GM23338 (cell line): ENCODE measurements around the gene MBNL1. TPM values are rescaled to one million over a fixed set of nuclear protein-coding genes. Genes with fewer than 3 reads are reported as not detected.

ENCODE experiments used
- ATAC-seq: fragments of 200-7000 bp; cut with Tn5 transposase; 3 replicates; pipeline ENCODE4 v1.9.1; 2020
- DNase-seq: peaks from one replicate; pipeline ENCODE4 v3.0.0-alpha.2; 2015; ENCODE audit warnings: low spot score
- H2AFZ ChIP-seq: fragments of 200-600 bp; sonication (generic); 2 replicates; pipeline ENCODE4 v1.8.0; 2016; ENCODE audit warnings: antibody characterized with exemption, mild to moderate bottlenecking, moderate library complexity
- H3F3A ChIP-seq: fragments of 200-600 bp; sonication (generic); replicated peaks from 2 replicates; pipeline ENCODE4 v1.8.0; 2017; ENCODE audit warnings: antibody characterized with exemption, mixed run types, low read depth
- H3K27ac ChIP-seq: fragments of 200-600 bp; sonication (generic); 2 replicates; pipeline ENCODE4 v1.6.1; 2016; ENCODE audit warnings: low read depth
- H3K27me3 ChIP-seq: fragments of 200-600 bp; sonication (generic); 2 replicates; pipeline ENCODE4 v1.8.0; 2016; ENCODE audit warnings: mild to moderate bottlenecking, mixed run types, moderate library complexity; ENCODE audit not compliant: insufficient read depth
- H3K36me3 ChIP-seq: fragments of 200-600 bp; sonication (generic); 2 replicates; pipeline ENCODE4 v1.8.0; 2016; ENCODE audit warnings: mild to moderate bottlenecking; ENCODE audit not compliant: insufficient read depth
- H3K4me1 ChIP-seq: fragments of 200-600 bp; sonication (generic); 2 replicates; pipeline ENCODE4 v1.8.0; 2016; ENCODE audit warnings: mild to moderate bottlenecking, moderate library complexity; ENCODE audit not compliant: insufficient read depth
- H3K4me2 ChIP-seq: fragments of 200-600 bp; sonication (generic); 2 replicates; pipeline ENCODE4 v1.7.1; 2017; ENCODE audit warnings: mixed run types
- H3K4me3 ChIP-seq: fragments of 200-600 bp; sonication (generic); 2 replicates; pipeline ENCODE4 v1.6.1; 2016; ENCODE audit warnings: mixed run types
- H3K79me2 ChIP-seq: fragments of 200-600 bp; sonication (generic); replicated peaks from 2 replicates; pipeline ENCODE4 v1.8.0; 2017; ENCODE audit warnings: mild to moderate bottlenecking; ENCODE audit not compliant: insufficient read depth
- H3K9me2 ChIP-seq: fragments of 200-600 bp; sonication (generic); 2 replicates; pipeline ENCODE4 v1.8.0; 2017; ENCODE audit not compliant: insufficient read depth
- H4K20me1 ChIP-seq: fragments of 200-600 bp; sonication (generic); replicated peaks from 2 replicates; pipeline ENCODE4 v1.8.0; 2017; ENCODE audit warnings: mild to moderate bottlenecking; ENCODE audit not compliant: insufficient read depth
- H3K27ac Mint-ChIP-seq: 2 replicates; pipeline ENCODE4 v1.8.0; 2020; ENCODE audit warnings: inconsistent platforms, mild to moderate bottlenecking, moderate library complexity, mixed read lengths
- H3K27me3 Mint-ChIP-seq: 3 replicates; pipeline ENCODE4 v1.8.0; 2022; ENCODE audit warnings: low read depth, mild to moderate bottlenecking, moderate library complexity, mixed read lengths, inconsistent platforms; ENCODE audit not compliant: insufficient read depth, poor library complexity
- H3K36me3 Mint-ChIP-seq: 3 replicates; pipeline ENCODE4 v1.8.0; 2021; ENCODE audit warnings: low read depth, mild to moderate bottlenecking, inconsistent platforms, moderate library complexity, mixed read lengths
- H3K4me1 Mint-ChIP-seq: 3 replicates; pipeline ENCODE4 v1.8.0; 2020; ENCODE audit warnings: mild to moderate bottlenecking, inconsistent platforms, mixed read lengths
- H3K4me3 Mint-ChIP-seq: 3 replicates; pipeline ENCODE4 v1.8.0; 2021; ENCODE audit warnings: moderate library complexity, mild to moderate bottlenecking, inconsistent platforms, mixed read lengths
- H3K9me3 Mint-ChIP-seq: 3 replicates; pipeline ENCODE4 v1.8.0; 2020; ENCODE audit warnings: moderate library complexity, mild to moderate bottlenecking, inconsistent platforms, mixed read lengths
- CREB1 ChIP-seq: fragments of 250-450 bp; sonication (Bioruptor Pico); IDR thresholded peaks from 2 replicates; pipeline ENCODE4 v1.5.0; 2020; ENCODE audit warnings: low read depth, mild to moderate bottlenecking, moderate library complexity
- EZH2phosphoT487 ChIP-seq: fragments of 200-600 bp; sonication (generic); IDR thresholded peaks from one replicate; pipeline ENCODE4 v1.8.1; 2018; ENCODE audit warnings: antibody characterized with exemption; ENCODE audit not compliant: unreplicated experiment
- JUNB ChIP-seq: IDR thresholded peaks from one replicate; pipeline ENCODE4 v1.6.1; 2016; ENCODE audit warnings: antibody characterized with exemption; ENCODE audit not compliant: unreplicated experiment
- REST ChIP-seq: IDR thresholded peaks from one replicate; pipeline ENCODE4 v1.6.1; 2018; ENCODE audit warnings: antibody characterized with exemption; ENCODE audit not compliant: unreplicated experiment
- ZNF331 ChIP-seq: fragments of 250-450 bp; sonication (Bioruptor Pico); IDR thresholded peaks from 2 replicates; pipeline ENCODE4 v1.5.0; 2020; ENCODE audit warnings: low read depth, mild to moderate bottlenecking, moderate library complexity
- polyA plus RNA-seq: library from polyadenylated mRNA; unstranded; fragments of >200 nt; fragmentation: Nextera tagmentation; extraction: Ambion mirVana; gene quantifications from 2 replicates; pipeline ENCODE4 v1.2.1, GENCODE V29; 2016
- total RNA-seq: library from RNA; depleted of rRNA; stranded (reverse); fragments of >200 nt; shearing (Covaris generic); gene quantifications from 2 replicates; pipeline ENCODE4 v1.2.3, GENCODE V29; 2014
- TF ChIP-seq, protein P1 (sequence below), 2 experiments: fragments of 200-600 bp in 1 of 2; sonication (generic) in 1 of 2; conservative IDR thresholded peaks; 2 replicates each; pipeline versions ENCODE4 v1.5.1 to v1.6.1; 2016 to 2017; ENCODE audit warnings: antibody characterized with exemption in 2 of 2, low read depth in 2 of 2, mild to moderate bottlenecking in 2 of 2, moderate library complexity in 1 of 2

The MBNL1 gene
- total and polyA plus RNA-seq, 2 experiments from 2014 or later, result 9.4 to 23.2 TPM

DNA sequence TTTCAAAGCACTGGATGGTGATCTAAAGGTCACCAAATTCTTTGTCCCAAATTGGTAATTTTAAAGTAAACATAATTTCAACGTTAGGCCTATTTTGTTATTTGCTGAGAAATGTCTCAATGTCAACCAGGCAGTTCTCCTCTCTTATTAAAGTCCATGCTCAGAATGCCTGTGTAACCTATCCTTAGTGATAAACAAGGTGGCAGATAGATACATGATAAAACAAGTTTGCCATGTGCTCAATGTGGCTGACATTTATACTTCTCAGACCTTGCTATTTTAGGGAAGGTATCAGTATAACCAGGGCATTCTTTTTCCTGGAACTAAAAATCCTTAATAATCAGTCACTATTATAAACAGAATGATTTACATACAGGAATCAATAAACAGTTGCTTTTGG is 8.5 kb downstream of the MBNL1 start (continued):
- TF ChIP-seq REST, result no peak

- Mint-ChIP-seq H3K9me3 (no peaks in the 10 kb centered on the region), H3K36me3 (no peaks in the 10 kb centered on the region), H3K27ac (no peak overlapping the region), H3K4me1 (peaks cover 45% of the 10 kb centered on the region), H3K4me3 (no peak overlapping the region), H3K27me3 (peaks cover 1% of the 10 kb centered on the region)
- no peaks in the 10 kb centered on the region; the same call in 1 of the 2 replicates for H4K20me1 ChIP-seq
- DNase-seq (no peak), ATAC-seq (no peak)
- no peak overlapping the region for H3K4me3 ChIP-seq
- peaks cover 17% of the 10 kb centered on the region for H3K4me1 ChIP-seq
- no peak overlapping the region for H3K27ac ChIP-seq
- H3K27me3 ChIP-seq, result no peaks in the 10 kb centered on the region
- no peaks in the 10 kb centered on the region for H3F3A ChIP-seq
- H3K4me2 ChIP-seq, result no peak overlapping the region
- no peaks in the 10 kb centered on the region for H3K9me2 ChIP-seq
- peaks cover 99% of the 10 kb centered on the region for H3K79me2 ChIP-seq
- no peaks in the 10 kb centered on the region for H3K36me3 ChIP-seq
- H2AFZ ChIP-seq, result no peak overlapping the region
- TF ChIP-seq REST (no peak), CREB1 (CRISPR knock-in tag) (no peak), EZH2phosphoT487 (no peak)
Observed at GRCh38 chr3:152278756-152279427, 10.2 kb downstream of the MBNL1 start.

GRCh38 chr3:152279479-152279878 is 10.8 kb downstream of the MBNL1 start:
- H3K4me3 Mint-ChIP-seq, result no peak overlapping the region
- Histone ChIP-seq H3K4me2 (no peak overlapping the region), H3K9me2 (no peaks in the 10 kb centered on the region), H3F3A (no peaks in the 10 kb centered on the region), H3K4me1 (peaks cover 17% of the 10 kb centered on the region), H3K27me3 (no peaks in the 10 kb centered on the region), H4K20me1 (no peaks in the 10 kb centered on the region; the same call in 1 of the 2 replicates), H3K36me3 (no peaks in the 10 kb centered on the region), H3K4me3 (no peak overlapping the region), H3K27ac (no peak overlapping the region), H3K79me2 (peaks cover 99% of the 10 kb centered on the region), H2AFZ (no peak overlapping the region)
- H3K4me1 Mint-ChIP-seq, result peaks cover 45% of the 10 kb centered on the region
- H3K36me3 Mint-ChIP-seq, result no peaks in the 10 kb centered on the region
- H3K27ac Mint-ChIP-seq, result no peak overlapping the region
- ATAC-seq (no peak), DNase-seq (no peak)
- H3K9me3 Mint-ChIP-seq, result no peaks in the 10 kb centered on the region
- H3K27me3 Mint-ChIP-seq, result peaks cover 1% of the 10 kb centered on the region
- TF ChIP-seq JUNB (no peak), CREB1 (CRISPR knock-in tag) (no peak), ZNF331 (CRISPR knock-in tag) (no peak)
- TF ChIP-seq, protein P1, sequence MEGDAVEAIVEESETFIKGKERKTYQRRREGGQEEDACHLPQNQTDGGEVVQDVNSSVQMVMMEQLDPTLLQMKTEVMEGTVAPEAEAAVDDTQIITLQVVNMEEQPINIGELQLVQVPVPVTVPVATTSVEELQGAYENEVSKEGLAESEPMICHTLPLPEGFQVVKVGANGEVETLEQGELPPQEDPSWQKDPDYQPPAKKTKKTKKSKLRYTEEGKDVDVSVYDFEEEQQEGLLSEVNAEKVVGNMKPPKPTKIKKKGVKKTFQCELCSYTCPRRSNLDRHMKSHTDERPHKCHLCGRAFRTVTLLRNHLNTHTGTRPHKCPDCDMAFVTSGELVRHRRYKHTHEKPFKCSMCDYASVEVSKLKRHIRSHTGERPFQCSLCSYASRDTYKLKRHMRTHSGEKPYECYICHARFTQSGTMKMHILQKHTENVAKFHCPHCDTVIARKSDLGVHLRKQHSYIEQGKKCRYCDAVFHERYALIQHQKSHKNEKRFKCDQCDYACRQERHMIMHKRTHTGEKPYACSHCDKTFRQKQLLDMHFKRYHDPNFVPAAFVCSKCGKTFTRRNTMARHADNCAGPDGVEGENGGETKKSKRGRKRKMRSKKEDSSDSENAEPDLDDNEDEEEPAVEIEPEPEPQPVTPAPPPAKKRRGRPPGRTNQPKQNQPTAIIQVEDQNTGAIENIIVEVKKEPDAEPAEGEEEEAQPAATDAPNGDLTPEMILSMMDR (conservative IDR thresholded peaks at IDR 0.05; ENCODE audit: low read depth in 2 of 2), result no peak
